Bronchial epithelial cell (primary cell): ENCODE measurements around the gene ANKS1B. TPM values are rescaled to one million over a fixed set of nuclear protein-coding genes. Genes with fewer than 3 reads are reported as not detected.

ENCODE experiments used
- DNase-seq: peaks from one replicate; pipeline ENCODE4 v3.0.0-alpha.2; 2010; ENCODE audit warnings: low read depth
- FAIRE-seq: peaks from 2 replicates; lab custom pipeline; 2011; peaks lifted over from hg19 to GRCh38; lab: Jason Lieb, UNC
- H3K27me3 ChIP-seq: 2 replicates; pipeline ENCODE4 v1.5.1; 2011; ENCODE audit warnings: low read length; ENCODE audit not compliant: control insufficient read depth, insufficient read depth
- H3K36me3 ChIP-seq: 2 replicates; pipeline ENCODE4 v1.5.1; 2011; ENCODE audit warnings: low read length; ENCODE audit not compliant: control insufficient read depth, insufficient read depth
- H3K4me3 ChIP-seq: 2 replicates; pipeline ENCODE4 v1.5.1; 2011; ENCODE audit warnings: mild to moderate bottlenecking, low read depth, low read length, control low read depth
- total RNA-seq: library from RNA; depleted of rRNA; stranded (reverse); fragments of >200 nt; gene quantifications from 2 replicates; pipeline ENCODE4 v1.2.1, GENCODE V29; 2014
- TF ChIP-seq, protein P1 (sequence below): IDR thresholded peaks from 2 replicates; pipeline ENCODE4 v1.5.1; 2011; ENCODE audit warnings: mild to moderate bottlenecking, moderate library complexity, low read length, control low read depth, inconsistent platforms; ENCODE audit not compliant: insufficient read depth, severe bottlenecking

ANKS1B gene
- 0.26 and 0.38 TPM in 2 replicates for total RNA-seq

GRCh38 chr12:99984271-99985128, at the start of gene ANKS1B:
ANKS1B (minus strand) TSS chr12:99984936; CDS start chr12:99984237, 699 bp downstream.
- Histone ChIP-seq H3K4me3 (peak within 1 kb of the TSS; percentile 39), H3K27me3 (peaks cover 7% of the 10 kb centered on the region), H3K36me3 (no peaks in the 10 kb centered on the region)
- FAIRE-seq (no peak), DNase-seq (no peak)
- TF ChIP-seq, protein P1, sequence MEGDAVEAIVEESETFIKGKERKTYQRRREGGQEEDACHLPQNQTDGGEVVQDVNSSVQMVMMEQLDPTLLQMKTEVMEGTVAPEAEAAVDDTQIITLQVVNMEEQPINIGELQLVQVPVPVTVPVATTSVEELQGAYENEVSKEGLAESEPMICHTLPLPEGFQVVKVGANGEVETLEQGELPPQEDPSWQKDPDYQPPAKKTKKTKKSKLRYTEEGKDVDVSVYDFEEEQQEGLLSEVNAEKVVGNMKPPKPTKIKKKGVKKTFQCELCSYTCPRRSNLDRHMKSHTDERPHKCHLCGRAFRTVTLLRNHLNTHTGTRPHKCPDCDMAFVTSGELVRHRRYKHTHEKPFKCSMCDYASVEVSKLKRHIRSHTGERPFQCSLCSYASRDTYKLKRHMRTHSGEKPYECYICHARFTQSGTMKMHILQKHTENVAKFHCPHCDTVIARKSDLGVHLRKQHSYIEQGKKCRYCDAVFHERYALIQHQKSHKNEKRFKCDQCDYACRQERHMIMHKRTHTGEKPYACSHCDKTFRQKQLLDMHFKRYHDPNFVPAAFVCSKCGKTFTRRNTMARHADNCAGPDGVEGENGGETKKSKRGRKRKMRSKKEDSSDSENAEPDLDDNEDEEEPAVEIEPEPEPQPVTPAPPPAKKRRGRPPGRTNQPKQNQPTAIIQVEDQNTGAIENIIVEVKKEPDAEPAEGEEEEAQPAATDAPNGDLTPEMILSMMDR: no peak

- DNase-seq (no peak), FAIRE-seq (no peak)
- H3K4me3 ChIP-seq: no peak overlapping the region
- H3K36me3 ChIP-seq: no peaks in the 10 kb centered on the region
- no peaks in the 10 kb centered on the region for H3K27me3 ChIP-seq
- TF ChIP-seq, protein P1: no peak
These were observed 47.1 kb upstream of the ANKS1B start for GRCh38 chr12:100031836-100032235.

DNA sequence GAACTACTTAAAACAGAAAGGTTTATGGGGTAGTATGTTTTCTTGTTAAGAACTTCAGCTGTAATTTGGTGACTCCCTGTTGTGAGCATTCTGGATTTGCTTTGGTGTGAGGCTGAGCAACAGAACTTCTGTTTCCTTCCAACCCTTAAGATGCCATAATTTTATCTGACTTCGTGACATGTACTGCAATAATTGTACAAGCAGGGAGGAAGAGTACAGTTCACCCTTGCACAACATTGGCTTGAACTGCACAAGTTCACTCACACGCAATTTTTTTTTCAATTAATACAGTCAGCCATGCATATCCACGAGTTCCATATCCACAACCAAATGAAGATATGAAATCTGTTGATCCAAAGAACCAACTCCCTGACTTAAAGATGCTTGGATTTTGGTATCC, 42.9 kb upstream of the ANKS1B start:
- Histone ChIP-seq H3K27me3 (no peaks in the 10 kb centered on the region), H3K4me3 (no peak overlapping the region), H3K36me3 (no peaks in the 10 kb centered on the region)
- TF ChIP-seq, protein P1: no peak
- DNase-seq (no peak), FAIRE-seq (no peak)

DNA sequence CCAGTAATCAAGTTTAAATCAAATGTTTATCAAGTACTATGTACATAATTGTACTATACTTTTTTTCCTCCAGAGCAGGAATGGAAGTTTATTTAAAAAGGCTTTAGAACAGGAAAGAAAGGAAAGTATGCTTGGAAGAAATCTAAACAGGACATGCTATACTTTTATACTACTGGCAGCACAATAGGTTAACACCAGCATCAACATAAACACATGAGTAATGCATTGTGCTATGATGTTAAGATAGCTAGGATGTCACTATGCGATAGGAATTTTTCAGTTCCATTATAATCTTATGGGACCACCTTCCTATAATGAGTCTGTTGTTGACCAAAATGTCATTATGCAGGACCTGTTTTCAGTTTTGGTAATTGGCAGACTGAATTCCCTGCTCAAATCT, 41.5 kb upstream of the ANKS1B start:
- no peak for FAIRE-seq
- Histone ChIP-seq H3K36me3 (no peaks in the 10 kb centered on the region), H3K27me3 (no peaks in the 10 kb centered on the region), H3K4me3 (no peak overlapping the region)
- TF ChIP-seq, protein P1: no peak
- DNase-seq: no peak

DNA sequence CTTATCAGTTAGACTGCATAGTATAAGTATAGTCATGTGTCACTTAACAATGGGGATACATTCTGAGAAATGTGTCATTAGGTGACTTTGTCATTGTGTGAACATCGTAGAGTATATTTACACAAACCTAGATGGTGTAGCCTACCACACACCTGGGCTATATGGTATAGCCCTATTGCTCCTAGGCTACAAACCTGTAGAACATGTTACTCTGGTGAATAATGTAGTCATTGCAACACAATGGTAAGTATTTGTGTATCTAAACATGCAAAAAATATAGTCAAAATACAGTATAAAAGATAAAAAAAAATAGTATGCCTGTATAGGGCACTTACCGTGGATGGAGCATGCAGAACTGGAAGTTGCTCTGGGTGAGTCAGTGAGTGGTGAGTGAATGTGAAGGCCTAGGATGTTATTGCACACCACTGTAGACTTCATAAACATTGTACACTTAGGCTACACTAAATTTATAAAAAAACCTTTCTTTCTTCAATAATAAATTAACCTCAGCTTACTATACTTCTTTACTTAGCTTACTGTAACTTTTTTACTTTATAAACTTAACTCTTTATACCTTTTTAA, 40.3 kb upstream of the ANKS1B start:
- FAIRE-seq (no peak), DNase-seq (peak; percentile 29)
- no peaks in the 10 kb centered on the region for H3K36me3 ChIP-seq
- TF ChIP-seq, protein P1: no peak
- H3K4me3 ChIP-seq: no peak overlapping the region
- H3K27me3 ChIP-seq: no peaks in the 10 kb centered on the region
